NCI-H1092 (cell line): Measurements from ENCODE around the gene SAP30BP.

Experiments used
- DNase-seq: peaks from one replicate; lab custom pipeline; 2025; lab: John Stamatoyannopoulos, UW

SAP30BP gene

GRCh38 chr17:75647061-75647460 lies 20.1 kb upstream of the SAP30BP start:
- DNase-seq: no peak

- no peak for DNase-seq
These were observed 19.2 kb upstream of the SAP30BP start for GRCh38 chr17:75647921-75648320.

- DNase-seq: no peak
These were observed 17.5 kb upstream of the SAP30BP start for GRCh38 chr17:75649687-75650086.

GRCh38 chr17:75650874-75651273 lies 16.3 kb upstream of the SAP30BP start:
- DNase-seq: no peak

GRCh38 chr17:75652341-75652740 lies 14.8 kb upstream of the SAP30BP start:
- no peak for DNase-seq

- no peak for DNase-seq
These were observed 14.1 kb upstream of the SAP30BP start for GRCh38 chr17:75652934-75653549.

- no peak for DNase-seq
These were observed 13.0 kb upstream of the SAP30BP start for GRCh38 chr17:75654176-75654575.

- no peak for DNase-seq
These were observed 8.9 kb upstream of the SAP30BP start for GRCh38 chr17:75658237-75658636.

- DNase-seq: no peak
These were observed 5.6 kb upstream of the SAP30BP start for GRCh38 chr17:75661531-75661930.

GRCh38 chr17:75662511-75662910 lies 4.6 kb upstream of the SAP30BP start:
- no peak for DNase-seq

- no peak for DNase-seq
These were observed 3.0 kb upstream of the SAP30BP start for GRCh38 chr17:75664099-75664549.

GRCh38 chr17:75665981-75666380 lies 1.2 kb upstream of the SAP30BP start:
- no peak for DNase-seq

GRCh38 chr17:75667825-75668224 lies 687 bp downstream of the SAP30BP start:
- DNase-seq: no peak

GRCh38 chr17:75668489-75668888 lies 1.4 kb downstream of the SAP30BP start:
- DNase-seq: no peak

GRCh38 chr17:75670868-75671267 lies 3.7 kb downstream of the SAP30BP start:
- no peak for DNase-seq

- no peak for DNase-seq
These were observed 4.9 kb downstream of the SAP30BP start for GRCh38 chr17:75672011-75672410.

- no peak for DNase-seq
These were observed 6.3 kb downstream of the SAP30BP start for GRCh38 chr17:75673487-75673886.

GRCh38 chr17:75676461-75676860 lies 9.3 kb downstream of the SAP30BP start:
- no peak for DNase-seq

- no peak for DNase-seq
These were observed 12.6 kb downstream of the SAP30BP start for GRCh38 chr17:75679706-75680211.

GRCh38 chr17:75680431-75680830 lies 13.3 kb downstream of the SAP30BP start:
- no peak for DNase-seq

GRCh38 chr17:75681289-75681688 lies 14.2 kb downstream of the SAP30BP start:
- DNase-seq: no peak

GRCh38 chr17:75683583-75683982 lies 16.4 kb downstream of the SAP30BP start:
- no peak for DNase-seq

- no peak for DNase-seq
These were observed 17.1 kb downstream of the SAP30BP start for GRCh38 chr17:75684249-75684648.

GRCh38 chr17:75684924-75685323 lies 17.8 kb downstream of the SAP30BP start:
- no peak for DNase-seq
